CD4-positive, alpha-beta memory T cell (primary cell): ENCODE measurements around the gene MDGA2. TPM values are rescaled to one million over a fixed set of nuclear protein-coding genes. Genes with fewer than 3 reads are reported as not detected.
"Not testable (repeated sequence)": the region's sequence is repeated elsewhere in the genome, so short reads cannot be mapped to it uniquely, and the experiment has no call there.

Experiments
- CTCF ChIA-PET: fragments of 350-600 bp; sonication (Branson Sonifier 250); formaldehyde crosslinking; loops from one replicate; lab custom pipeline; 2021; ENCODE audit warnings: inconsistent platforms; ENCODE audit not compliant: partially characterized antibody; lab: Charles Lee
- POLR2A ChIA-PET: fragments of 350-600 bp; sonication (Branson Sonifier 250); formaldehyde crosslinking; loops from one replicate; lab custom pipeline; 2021; ENCODE audit not compliant: partially characterized antibody; lab: Charles Lee
- DNase-seq, 5 donors: peaks; one replicate each; pipeline versions ENCODE4 v3.0.0 to v3.0.0-alpha.2; 2020 to 2022; ENCODE audit warnings: mixed read lengths in 1 of 5
- H3K27ac ChIP-seq: one replicate; pipeline ENCODE4 v1.7.0; 2013; ENCODE audit warnings: low read depth, low read length
- H3K27me3 ChIP-seq: 2 replicates; pipeline ENCODE4 v1.7.0; 2013; ENCODE audit warnings: mild to moderate bottlenecking, low read length, moderate library complexity; ENCODE audit not compliant: insufficient read depth
- H3K36me3 ChIP-seq: 2 replicates; pipeline ENCODE4 v1.7.0; 2013; ENCODE audit warnings: mild to moderate bottlenecking, low read length, moderate library complexity; ENCODE audit not compliant: insufficient read depth
- H3K4me1 ChIP-seq: 2 replicates; pipeline ENCODE4 v1.7.0; 2013; ENCODE audit warnings: mild to moderate bottlenecking, low read length, moderate library complexity; ENCODE audit not compliant: insufficient read depth
- H3K4me3 ChIP-seq, 2 donors: one replicate each; pipeline ENCODE4 v1.7.0; 2013; ENCODE audit warnings: low read length in 2 of 2, mild to moderate bottlenecking in 1 of 2
- H3K9me3 ChIP-seq, 2 donors: one replicate each; pipeline ENCODE4 v1.7.0; 2013; ENCODE audit warnings: low read length in 2 of 2, control low read depth in 1 of 2; ENCODE audit not compliant: control insufficient read depth in 1 of 2
- H3K27ac Mint-ChIP-seq, 7 donors: one replicate each; pipeline ENCODE4 v1.8.0; 2020 to 2021; ENCODE audit warnings: mixed read lengths in 7 of 7, mild to moderate bottlenecking in 6 of 7, inconsistent platforms in 3 of 7, moderate library complexity in 3 of 7
- H3K27me3 Mint-ChIP-seq, 2 donors: one replicate each; pipeline ENCODE4 v1.8.0; 2020 to 2021; ENCODE audit warnings: mixed read lengths in 2 of 2
- H3K36me3 Mint-ChIP-seq, 2 donors: one replicate each; pipeline ENCODE4 v1.8.0; 2020 to 2021; ENCODE audit warnings: mixed read lengths in 2 of 2, inconsistent platforms in 1 of 2, mild to moderate bottlenecking in 1 of 2
- H3K4me1 Mint-ChIP-seq, 4 donors: one replicate each; pipeline ENCODE4 v1.8.0; 2020 to 2021; ENCODE audit warnings: mixed read lengths in 4 of 4, mild to moderate bottlenecking in 1 of 4
- H3K4me3 Mint-ChIP-seq, 8 donors: one replicate each; pipeline ENCODE4 v1.8.0; 2020 to 2021; ENCODE audit warnings: mixed read lengths in 8 of 8, mild to moderate bottlenecking in 7 of 8, moderate library complexity in 6 of 8, inconsistent platforms in 3 of 8
- H3K9me3 Mint-ChIP-seq, 8 donors: one replicate each; pipeline ENCODE4 v1.8.0; 2020 to 2021; ENCODE audit warnings: mixed read lengths in 8 of 8, mild to moderate bottlenecking in 5 of 8, inconsistent platforms in 3 of 8, moderate library complexity in 1 of 8
- intact Hi-C: fragments of 100-400 bp; cut with micrococcal nuclease; formaldehyde crosslinking; loops from one replicate; pipeline ENCODE4 v1.15.1; 2023
- polyA plus RNA-seq, 2 donors: library from polyadenylated mRNA; unstranded; fragments of 300-500 nt; fragmentation: Illumina TruSeq; gene quantifications; one replicate each; pipeline ENCODE4 v1.2.3, GENCODE V29; 2021
- total RNA-seq, 2 experiments: library from RNA; stranded (reverse); gene quantifications; one replicate each; pipeline ENCODE4 v1.2.3, GENCODE V29; 2021

Gene MDGA2
- total and polyA plus RNA-seq, 4 experiments from 2014 or later = not detected

DNA sequence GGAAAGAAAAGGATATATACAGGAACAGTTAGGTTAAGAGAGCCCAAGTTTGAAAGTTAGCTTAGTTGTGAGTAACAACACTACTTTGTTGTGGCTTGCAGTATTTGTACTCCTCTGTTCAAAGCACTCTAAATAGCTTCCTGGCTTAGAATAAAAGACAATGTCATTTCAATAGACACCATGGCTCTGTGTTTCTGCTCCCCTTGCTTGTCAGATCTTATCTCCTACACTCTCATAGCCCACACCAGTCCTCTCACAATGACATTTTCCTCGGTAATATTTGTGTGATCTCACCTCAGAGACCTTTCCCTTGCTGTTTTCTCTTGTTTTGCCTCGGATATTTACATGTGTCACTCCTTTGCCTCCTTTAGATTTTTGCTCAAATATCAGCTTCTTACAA lies 418.4 kb downstream of the MDGA2 start:
- Mint-ChIP-seq H3K4me1 (no peaks in the 10 kb centered on the region), H3K4me3 (no peak overlapping the region), H3K27ac (no peak overlapping the region), H3K27me3 (no peaks in the 10 kb centered on the region), H3K9me3 (peaks cover 5 to 30% (median 12%) of the 10 kb centered on the region in 8 donors), H3K36me3 (no peaks in the 10 kb centered on the region)
- H3K27me3 ChIP-seq = no peaks in the 10 kb centered on the region
- no peaks in the 10 kb centered on the region for H3K36me3 ChIP-seq
- CTCF ChIA-PET = no interaction called here
- no peaks in the 10 kb centered on the region for H3K9me3 ChIP-seq
- POLR2A ChIA-PET = no interaction called here
- no peak for DNase-seq
- H3K27ac ChIP-seq = no peak overlapping the region
- H3K4me1 ChIP-seq = no peaks in the 10 kb centered on the region
- intact Hi-C loops = no loop called here
- no peak overlapping the region for H3K4me3 ChIP-seq

GRCh38 chr14:47252802-47253201 lies 422.6 kb downstream of the MDGA2 start:
- Histone ChIP-seq H3K27me3 (no peaks in the 10 kb centered on the region), H3K27ac (no peak overlapping the region), H3K4me3 (no peak overlapping the region), H3K4me1 (no peaks in the 10 kb centered on the region), H3K36me3 (no peaks in the 10 kb centered on the region), H3K9me3 (no peaks in the 10 kb centered on the region)
- Mint-ChIP-seq H3K4me3 (no peak overlapping the region), H3K27ac (no peak overlapping the region), H3K36me3 (no peaks in the 10 kb centered on the region), H3K9me3 (peaks cover 6 to 27% (median 12%) of the 10 kb centered on the region in 8 donors), H3K27me3 (no peaks in the 10 kb centered on the region), H3K4me1 (no peaks in the 10 kb centered on the region)
- POLR2A ChIA-PET = no interaction called here
- CTCF ChIA-PET = no interaction called here
- no peak for DNase-seq
- intact Hi-C loops = no loop called here

DNA sequence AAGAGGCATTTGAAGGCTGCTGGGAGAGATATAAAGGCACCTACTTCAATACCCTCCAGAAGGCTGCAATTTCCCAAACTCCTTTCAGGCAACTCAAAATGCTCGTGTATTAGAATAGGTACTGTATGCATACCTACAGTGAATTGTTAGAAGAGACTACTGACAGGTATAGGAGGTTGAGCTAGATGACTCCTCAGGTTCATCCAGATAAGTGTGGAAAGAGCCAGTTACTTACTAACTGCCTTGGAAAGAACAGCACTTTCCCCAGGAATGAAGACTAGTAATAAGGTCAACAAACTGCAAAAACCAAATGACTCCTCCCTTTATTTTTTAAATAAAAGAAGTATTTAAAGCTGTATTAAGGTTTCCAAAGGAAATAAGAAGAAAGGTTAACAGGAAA lies 429.0 kb downstream of the MDGA2 start:
- intact Hi-C loops = no loop called here
- H3K27me3 ChIP-seq = no peaks in the 10 kb centered on the region
- H3K27ac ChIP-seq = no peak overlapping the region
- H3K4me1 Mint-ChIP-seq = no peaks in the 10 kb centered on the region
- H3K4me1 ChIP-seq = no peaks in the 10 kb centered on the region
- no peaks in the 10 kb centered on the region for H3K36me3 ChIP-seq
- H3K27ac Mint-ChIP-seq = no peak overlapping the region
- H3K27me3 Mint-ChIP-seq = no peaks in the 10 kb centered on the region
- no peak overlapping the region for H3K4me3 Mint-ChIP-seq
- ChIA-PET CTCF (no interaction called here), POLR2A (no interaction called here)
- no peak overlapping the region for H3K4me3 ChIP-seq
- H3K9me3 ChIP-seq = no peaks in the 10 kb centered on the region
- no peaks in the 10 kb centered on the region for H3K36me3 Mint-ChIP-seq
- no peak for DNase-seq
- H3K9me3 Mint-ChIP-seq = peaks cover 0 to 15% (median 6%) of the 10 kb centered on the region in 8 donors

DNA sequence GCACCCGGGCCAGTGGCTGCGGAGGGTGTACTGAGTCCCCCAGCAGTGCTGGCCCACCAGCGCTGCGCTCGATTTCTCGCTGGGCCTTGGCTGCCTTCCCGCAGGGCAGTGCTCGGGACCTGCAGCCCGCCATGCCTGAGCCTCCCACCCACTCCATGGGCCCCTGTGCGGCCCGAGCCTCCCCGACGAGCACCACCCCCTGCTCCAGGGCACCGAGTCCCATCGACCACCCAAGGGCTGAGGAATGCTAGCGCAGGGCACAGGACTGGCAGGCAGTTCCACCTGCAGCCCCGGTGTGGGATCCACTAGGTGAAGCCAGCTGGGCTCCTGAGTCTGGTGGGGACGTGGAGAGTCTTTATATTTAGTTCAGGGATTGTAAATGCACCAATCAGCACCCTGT lies 432.8 kb downstream of the MDGA2 start:
- H3K4me3 Mint-ChIP-seq, intact Hi-C loops, H3K27me3 Mint-ChIP-seq, H3K36me3 Mint-ChIP-seq, H3K9me3 ChIP-seq, DNase-seq, H3K4me1 Mint-ChIP-seq, H3K27ac ChIP-seq, H3K27me3 ChIP-seq, H3K4me3 ChIP-seq, H3K36me3 ChIP-seq, H3K27ac Mint-ChIP-seq, H3K4me1 ChIP-seq, POLR2A ChIA-PET: not testable (repeated sequence)
- peaks cover 0 to 11% (median 3%) of the 10 kb centered on the region in 8 donors for H3K9me3 Mint-ChIP-seq
- CTCF ChIA-PET = interaction anchor here (1.0 kb wide), 1 partner anchor 10 kb away, joined by 3 read pairs; no protein-coding TSS in a partner anchor

DNA sequence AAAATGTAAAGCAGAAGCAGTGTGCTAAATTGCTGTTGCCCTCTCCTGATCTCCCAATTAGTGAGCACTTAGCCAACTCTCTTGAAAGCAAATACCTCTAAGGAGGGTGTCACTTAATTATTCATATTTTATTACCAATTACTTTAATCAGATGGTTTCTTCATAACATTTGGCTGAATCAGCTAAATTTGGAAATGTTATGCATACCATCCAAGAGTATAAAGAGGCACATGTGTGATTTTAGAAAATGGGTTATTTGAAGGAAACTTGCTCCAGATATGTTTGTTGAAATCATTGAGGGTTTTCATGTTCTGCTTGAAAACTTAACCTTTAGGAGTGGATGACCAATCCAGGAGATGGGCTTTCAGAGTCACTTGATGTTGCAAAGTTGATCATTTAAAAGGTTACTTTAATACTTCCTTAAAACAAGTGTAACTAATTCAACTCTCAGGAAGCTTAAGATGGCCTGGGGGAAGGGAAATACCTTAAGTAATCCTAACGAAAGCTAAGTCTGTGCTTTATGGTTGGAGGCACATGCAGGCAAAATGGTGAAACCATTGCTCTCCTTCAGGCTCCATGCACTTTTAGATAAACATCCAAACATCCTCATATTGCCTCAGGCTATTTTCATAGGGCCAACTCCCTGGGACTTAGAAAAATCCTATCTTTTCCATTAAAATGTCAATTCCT lies 434.5 kb downstream of the MDGA2 start:
- Histone ChIP-seq H3K4me3 (no peak overlapping the region), H3K36me3 (no peaks in the 10 kb centered on the region), H3K4me1 (no peaks in the 10 kb centered on the region), H3K9me3 (no peaks in the 10 kb centered on the region), H3K27ac (no peak overlapping the region), H3K27me3 (no peaks in the 10 kb centered on the region)
- peaks cover 0 to 11% (median 3%) of the 10 kb centered on the region in 8 donors for H3K9me3 Mint-ChIP-seq
- no peak overlapping the region for H3K4me3 Mint-ChIP-seq
- ChIA-PET CTCF (no interaction called here), POLR2A (no interaction called here)
- no peaks in the 10 kb centered on the region for H3K36me3 Mint-ChIP-seq
- no peaks in the 10 kb centered on the region for H3K27me3 Mint-ChIP-seq
- H3K4me1 Mint-ChIP-seq = no peaks in the 10 kb centered on the region
- H3K27ac Mint-ChIP-seq = no peak overlapping the region
- intact Hi-C loops = no loop called here
- DNase-seq = no peak

DNA sequence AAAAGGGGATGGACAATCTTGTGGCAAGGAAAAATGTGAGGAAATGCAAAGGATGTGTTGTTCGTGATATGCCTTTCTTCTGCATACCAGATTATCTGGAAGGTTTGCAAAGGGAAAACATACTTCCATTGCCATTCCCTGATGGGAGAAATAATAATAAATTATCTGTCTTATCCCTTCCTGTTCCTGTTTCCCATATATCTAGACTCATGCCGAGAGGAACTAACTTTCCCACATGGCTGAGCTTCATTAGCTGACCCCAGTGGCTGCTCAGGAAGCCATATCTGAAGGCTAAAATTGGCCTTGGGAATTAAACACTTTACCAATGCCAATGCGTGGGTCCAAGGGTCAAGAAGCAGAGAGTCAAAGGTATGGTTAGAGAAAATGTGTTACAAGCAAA lies 439.8 kb downstream of the MDGA2 start:
- no peaks in the 10 kb centered on the region for H3K4me1 Mint-ChIP-seq
- no peaks in the 10 kb centered on the region for H3K27me3 Mint-ChIP-seq
- no peaks in the 10 kb centered on the region for H3K36me3 Mint-ChIP-seq
- Histone ChIP-seq H3K27ac (no peak overlapping the region), H3K27me3 (no peaks in the 10 kb centered on the region), H3K4me1 (no peaks in the 10 kb centered on the region), H3K36me3 (no peaks in the 10 kb centered on the region), H3K4me3 (no peak overlapping the region), H3K9me3 (no peaks in the 10 kb centered on the region)
- no peak for DNase-seq
- H3K9me3 Mint-ChIP-seq = peaks cover 0 to 8% (median 0%) of the 10 kb centered on the region in 8 donors
- CTCF ChIA-PET = no interaction called here
- intact Hi-C loops = no loop called here
- H3K4me3 Mint-ChIP-seq = no peak overlapping the region
- no peak overlapping the region for H3K27ac Mint-ChIP-seq
- POLR2A ChIA-PET = no interaction called here

GRCh38 chr14:47226877-47227520 lies 448.4 kb downstream of the MDGA2 start:
- Histone ChIP-seq H3K4me3 (no peak overlapping the region), H3K27ac (no peak overlapping the region), H3K36me3 (no peaks in the 10 kb centered on the region), H3K9me3 (no peaks in the 10 kb centered on the region), H3K27me3 (no peaks in the 10 kb centered on the region), H3K4me1 (no peaks in the 10 kb centered on the region)
- intact Hi-C loops = no loop called here
- Mint-ChIP-seq H3K4me1 (no peaks in the 10 kb centered on the region), H3K4me3 (no peak overlapping the region), H3K36me3 (no peaks in the 10 kb centered on the region), H3K27me3 (no peaks in the 10 kb centered on the region), H3K27ac (peak overlapping the region in 1 of 7 donors; percentile 57), H3K9me3 (peaks cover 1 to 12% (median 7%) of the 10 kb centered on the region in 8 donors)
- CTCF ChIA-PET = no interaction called here
- DNase-seq = no peak
- POLR2A ChIA-PET = no interaction called here
